Keratinocyte (primary cell): ENCODE measurements around the gene SPATA45. TPM values are rescaled to one million over a fixed set of nuclear protein-coding genes. Genes with fewer than 3 reads are reported as not detected.

ENCODE experiments used
- DNase-seq: peaks from one replicate; pipeline ENCODE4 v3.0.0-alpha.2; 2011; ENCODE audit warnings: low read depth, missing footprints, low spot score
- FAIRE-seq: peaks from 2 replicates; lab custom pipeline; 2011; peaks lifted over from hg19 to GRCh38; lab: Jason Lieb, UNC
- H2AFZ ChIP-seq: 2 replicates; pipeline ENCODE4 v1.6.0; 2012; ENCODE audit warnings: low read length, control low read depth, inconsistent platforms; ENCODE audit not compliant: control insufficient read depth
- H3K27ac ChIP-seq: 2 replicates; pipeline ENCODE4 v1.5.1; 2011; ENCODE audit warnings: low read length; ENCODE audit not compliant: control insufficient read depth, insufficient read depth
- H3K27me3 ChIP-seq: 3 replicates; pipeline ENCODE4 v1.6.0; 2011; ENCODE audit warnings: low read length; ENCODE audit not compliant: control insufficient read depth, insufficient read depth; ENCODE audit errors: extremely low read depth
- H3K36me3 ChIP-seq, 2 experiments: 2 replicates in 1 of 2; 3 replicates in 1 of 2; pipeline ENCODE4 v1.5.1; 2011; ENCODE audit warnings: low read length in 2 of 2, mild to moderate bottlenecking in 1 of 2; ENCODE audit not compliant: control insufficient read depth in 2 of 2, insufficient read depth in 2 of 2; ENCODE audit errors: extremely low read depth in 1 of 2
- H3K4me1 ChIP-seq: 3 replicates; pipeline ENCODE4 v1.5.1; 2011; ENCODE audit warnings: low read length; ENCODE audit not compliant: control insufficient read depth, insufficient read depth; ENCODE audit errors: extremely low read depth
- H3K4me2 ChIP-seq: 3 replicates; pipeline ENCODE4 v1.6.0; 2011; ENCODE audit warnings: low read depth, low read length; ENCODE audit not compliant: control insufficient read depth, insufficient read depth; ENCODE audit errors: extremely low read depth
- H3K4me3 ChIP-seq, 3 experiments: fragments of 200-600 bp in 1 of 3; sonication (generic) in 1 of 3; 2 replicates in 2 of 3; 3 replicates in 1 of 3; pipeline ENCODE4 v1.5.1; 2011 to 2016; ENCODE audit warnings: low read length in 3 of 3, mild to moderate bottlenecking in 3 of 3, control low read depth in 2 of 3, inconsistent platforms in 1 of 3, low read depth in 1 of 3, mixed read lengths in 1 of 3, mixed run types in 1 of 3, moderate library complexity in 1 of 3; ENCODE audit not compliant: control insufficient read depth in 2 of 3, insufficient read depth in 2 of 3; ENCODE audit errors: extremely low read depth in 1 of 3
- H3K79me2 ChIP-seq: 2 replicates; pipeline ENCODE4 v1.6.0; 2012; ENCODE audit warnings: low read length; ENCODE audit not compliant: control insufficient read depth, insufficient read depth
- H3K9ac ChIP-seq: 3 replicates; pipeline ENCODE4 v1.6.0; 2011; ENCODE audit warnings: low read length; ENCODE audit not compliant: control insufficient read depth, insufficient read depth; ENCODE audit errors: extremely low read depth
- H3K9me1 ChIP-seq: 3 replicates; pipeline ENCODE4 v1.6.0; 2011; ENCODE audit warnings: low read length; ENCODE audit not compliant: control insufficient read depth, insufficient read depth; ENCODE audit errors: extremely low read depth
- H3K9me3 ChIP-seq: 2 replicates; pipeline ENCODE4 v1.5.1; 2012; ENCODE audit warnings: low read depth, low read length; ENCODE audit not compliant: control insufficient read depth
- H4K20me1 ChIP-seq: 3 replicates; pipeline ENCODE4 v1.6.0; 2011; ENCODE audit warnings: low read length; ENCODE audit not compliant: control insufficient read depth, insufficient read depth; ENCODE audit errors: extremely low read depth
- CTCF ChIP-seq, 3 experiments: IDR thresholded peaks in 1 of 3; conservative IDR thresholded peaks in 1 of 3; optimal IDR thresholded peaks in 1 of 3; 2 replicates in 2 of 3; 3 replicates in 1 of 3; pipeline versions ENCODE3 to v1.5.1; 2011; ENCODE audit warnings: low read length in 3 of 3, mild to moderate bottlenecking in 3 of 3, moderate library complexity in 2 of 3, control low read depth in 1 of 3, inconsistent platforms in 1 of 3; ENCODE audit not compliant: insufficient read depth in 2 of 3; ENCODE audit errors: extremely low read depth in 1 of 3
- EZH2 ChIP-seq: IDR thresholded peaks from one replicate; pipeline ENCODE4 v1.6.1; 2012; ENCODE audit warnings: inconsistent platforms, mild to moderate bottlenecking, low read length, moderate library complexity
- dilution Hi-C: fragments of 300-500 bp; cut with MboI; formaldehyde crosslinking; loops from one replicate; pipeline ENCODE4 v1.7.0; 2020; ENCODE audit warnings: low sequenced_read_pairs; ENCODE audit not compliant: extremely low pct_ligation_motif_present
- polyA plus RNA-seq, 5 experiments: library from polyadenylated mRNA; depleted of rRNA in 3 of 5; stranded (reverse) in 3 of 5; stranded (forward) in 1 of 5; unstranded in 1 of 5; fragments of >200 nt; gene quantifications; 1 replicate in 1 of 5; 2 replicates in 3 of 5; 3 replicates in 1 of 5; pipeline versions ENCODE4 v1.2.1 to v1.2.3, GENCODE V29; 2011 to 2012; ENCODE audit warnings: missing spikeins in 2 of 5, low read depth in 1 of 5, low replicate concordance in 1 of 5
- small RNA-seq, 3 experiments: library from RNA; depleted of rRNA; stranded (forward); fragments of <200 nt; gene quantifications; one replicate each; pipeline ENCODE3, GENCODE V24; 2012; ENCODE audit warnings: low read depth in 3 of 3, low replicate concordance in 1 of 3; ENCODE audit not compliant: insufficient read length in 3 of 3

Gene SPATA45
- polyA plus RNA-seq, 1 donor (not counting 4 experiments of a cell fraction or from before 2014, with no cell fraction given): not detected

GRCh38 chr1:212780759-212781158 is 66.7 kb downstream of the SPATA45 start:
- Histone ChIP-seq H3K79me2 (no peaks in the 10 kb centered on the region), H3K9me3 (no peaks in the 10 kb centered on the region), H3K9ac (no peak overlapping the region), H3K9me1 (no peaks in the 10 kb centered on the region), H3K36me3 (peaks cover 0 to 4% of the 10 kb centered on the region in 2 experiments), H3K4me2 (no peak overlapping the region), H3K27ac (no peak overlapping the region), H2AFZ (no peak overlapping the region), H3K4me3 (no peak overlapping the region), H3K4me1 (no peaks in the 10 kb centered on the region), H3K27me3 (no peaks in the 10 kb centered on the region), H4K20me1 (no peaks in the 10 kb centered on the region)
- dilution Hi-C loops: loop anchor here (10.0 kb wide), 1 partner anchor 136 kb away; no protein-coding TSS in a partner anchor
- DNase-seq (no peak), FAIRE-seq (no peak)
- TF ChIP-seq CTCF (optimal IDR thresholded peaks at IDR 0.05 in 1 of 3, IDR thresholded peaks at IDR 0.05 in 1 of 3, conservative IDR thresholded peaks at IDR 0.05 in 1 of 3; ENCODE audit: extremely low read depth in 1 of 3, insufficient read depth in 2 of 3, low read length in 3 of 3) (no peak), EZH2 (no peak)

Small RNA genes lying within 50 kb of the gene (small RNA-seq; reads per million reads assigned to genes)
- gene AC104333.1: 0 reads per million in 3 experiments
- 0 reads per million in 3 experiments for gene AC104333.2

Other genes starting within 250 kb of the SPATA45 start
- 1.6 to 65.7 TPM (median 45.1 TPM) in 3 replicates for gene ATF3, start 238.9 kb downstream of the SPATA45 start, polyA plus RNA-seq
- gene BATF3, start 147.8 kb downstream of the SPATA45 start, polyA plus RNA-seq: not detected in 3 replicates
- 14.1 to 25.5 TPM (median 20.5 TPM) in 3 replicates for gene NSL1, start 55.9 kb downstream of the SPATA45 start, polyA plus RNA-seq
- 9.0 to 11.6 TPM (median 10.5 TPM) in 3 replicates for gene TATDN3, start 55.8 kb downstream of the SPATA45 start, polyA plus RNA-seq
- gene FLVCR1, start 10.6 kb upstream of the SPATA45 start, polyA plus RNA-seq: 3.3 to 6.4 TPM (median 4.0 TPM) in 3 replicates
- gene VASH2, start 102.9 kb upstream of the SPATA45 start, polyA plus RNA-seq: 0.03 to 0.04 TPM in 2 of 3 replicates, not detected in the other
- gene ANGEL2, start 168.2 kb upstream of the SPATA45 start, polyA plus RNA-seq: 17.2 to 25.6 TPM (median 18.4 TPM) in 3 replicates
- gene RPS6KC1, start 203.6 kb upstream of the SPATA45 start, polyA plus RNA-seq: 8.0 to 13.0 TPM (median 11.2 TPM) in 3 replicates